ENCODE measurements around the gene MT1B.

MT1B gene

DNA sequence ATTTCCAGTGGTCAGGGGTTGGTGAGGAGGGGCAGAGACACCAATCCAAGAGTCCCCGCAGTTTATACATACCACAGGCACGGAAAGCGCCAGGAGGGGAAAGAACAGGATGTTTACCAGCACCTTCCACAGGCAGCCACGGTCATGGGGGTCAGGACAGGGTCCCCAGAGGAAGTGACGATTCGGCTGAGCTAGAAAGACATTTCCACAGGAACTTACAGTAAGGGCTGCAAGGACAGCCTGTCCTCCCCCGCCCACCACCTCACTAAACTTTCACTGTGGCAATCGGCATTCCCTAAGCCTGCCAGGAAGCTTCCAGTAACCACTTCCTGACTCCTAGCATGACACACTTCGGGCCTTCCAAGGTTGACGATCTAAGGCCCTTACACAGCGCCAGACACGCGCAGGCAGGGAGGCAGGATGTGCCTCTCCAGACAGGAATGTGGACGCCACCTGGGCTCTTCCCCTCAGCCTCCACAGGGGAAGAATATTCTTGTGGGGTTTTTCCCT lies 44.5 kb upstream of the MT1B start:
- H3K9me2 ChIP-seq (replicated peaks; ENCODE audit: control insufficient read depth, low read length) = no peaks in the 10 kb centered on the region
- H3K27me3 ChIP-seq (ENCODE audit: control insufficient read depth, low read length) = peaks cover 16% of the 10 kb centered on the region
- no peaks in the 10 kb centered on the region for H3K36me3 ChIP-seq (ENCODE audit: control insufficient read depth, low read length)
- no peak overlapping the region for H3K4me3 ChIP-seq (ENCODE audit: low read length)
- no peaks in the 10 kb centered on the region for H3F3A ChIP-seq (ENCODE audit: control insufficient read depth, insufficient read depth)
- H4K20me1 ChIP-seq (ENCODE audit: control insufficient read depth, insufficient read depth, low read depth, low read length) = no peaks in the 10 kb centered on the region
- H3K4me2 ChIP-seq (ENCODE audit: low read length) = no peak overlapping the region
- H3K4me1 ChIP-seq (ENCODE audit: control insufficient read depth, low read length) = peaks cover 27% of the 10 kb centered on the region
- H3K27ac ChIP-seq (ENCODE audit: low read depth, low read length) = no peak overlapping the region
- no peaks in the 10 kb centered on the region for H3K79me2 ChIP-seq (ENCODE audit: control insufficient read depth, low read length)
- TF ChIP-seq EZH2phosphoT487 (IDR thresholded peaks at IDR 0.05; ENCODE audit: borderline replicate concordance, low read length) = no peak
- TF ChIP-seq, protein P1, sequence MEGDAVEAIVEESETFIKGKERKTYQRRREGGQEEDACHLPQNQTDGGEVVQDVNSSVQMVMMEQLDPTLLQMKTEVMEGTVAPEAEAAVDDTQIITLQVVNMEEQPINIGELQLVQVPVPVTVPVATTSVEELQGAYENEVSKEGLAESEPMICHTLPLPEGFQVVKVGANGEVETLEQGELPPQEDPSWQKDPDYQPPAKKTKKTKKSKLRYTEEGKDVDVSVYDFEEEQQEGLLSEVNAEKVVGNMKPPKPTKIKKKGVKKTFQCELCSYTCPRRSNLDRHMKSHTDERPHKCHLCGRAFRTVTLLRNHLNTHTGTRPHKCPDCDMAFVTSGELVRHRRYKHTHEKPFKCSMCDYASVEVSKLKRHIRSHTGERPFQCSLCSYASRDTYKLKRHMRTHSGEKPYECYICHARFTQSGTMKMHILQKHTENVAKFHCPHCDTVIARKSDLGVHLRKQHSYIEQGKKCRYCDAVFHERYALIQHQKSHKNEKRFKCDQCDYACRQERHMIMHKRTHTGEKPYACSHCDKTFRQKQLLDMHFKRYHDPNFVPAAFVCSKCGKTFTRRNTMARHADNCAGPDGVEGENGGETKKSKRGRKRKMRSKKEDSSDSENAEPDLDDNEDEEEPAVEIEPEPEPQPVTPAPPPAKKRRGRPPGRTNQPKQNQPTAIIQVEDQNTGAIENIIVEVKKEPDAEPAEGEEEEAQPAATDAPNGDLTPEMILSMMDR (IDR thresholded peaks at IDR 0.05; ENCODE audit: low read depth, low read length, poor library complexity, severe bottlenecking) = no peak
- H3K9me3 ChIP-seq (ENCODE audit: control insufficient read depth, insufficient read depth, low read length) = no peaks in the 10 kb centered on the region

DNA sequence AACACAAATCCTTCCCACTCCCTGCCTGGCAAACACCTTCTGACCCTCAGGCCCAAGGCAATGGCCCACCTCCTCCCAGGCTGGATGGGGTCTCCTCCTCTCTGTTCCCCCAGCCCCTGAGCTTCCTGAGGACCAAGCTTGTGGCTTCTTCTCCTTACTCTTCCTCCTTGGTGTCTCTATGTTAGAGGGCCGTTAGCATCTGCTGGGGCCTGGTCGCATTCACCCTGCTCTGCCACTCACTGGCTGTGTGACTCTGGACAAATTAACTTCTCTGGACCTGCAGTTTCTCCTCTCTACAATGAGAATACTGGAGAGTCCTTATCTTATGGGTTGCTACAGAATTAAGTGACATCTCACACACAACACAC lies 44.0 kb upstream of the MT1B start:
- Histone ChIP-seq H3K4me2 (ENCODE audit: low read length) (peak overlapping the region; percentile 83), H4K20me1 (ENCODE audit: control insufficient read depth, insufficient read depth, low read depth, low read length) (no peaks in the 10 kb centered on the region), H3K27ac (ENCODE audit: low read depth, low read length) (no peak overlapping the region), H3K9me3 (ENCODE audit: control insufficient read depth, insufficient read depth, low read length) (no peaks in the 10 kb centered on the region), H3K9me2 (replicated peaks; ENCODE audit: control insufficient read depth, low read length) (no peaks in the 10 kb centered on the region), H3K4me3 (ENCODE audit: low read length) (no peak overlapping the region), H3K79me2 (ENCODE audit: control insufficient read depth, low read length) (no peaks in the 10 kb centered on the region), H3K36me3 (ENCODE audit: control insufficient read depth, low read length) (no peaks in the 10 kb centered on the region), H3K27me3 (ENCODE audit: control insufficient read depth, low read length) (peaks cover 16% of the 10 kb centered on the region), H3K4me1 (ENCODE audit: control insufficient read depth, low read length) (peaks cover 27% of the 10 kb centered on the region), H3F3A (ENCODE audit: control insufficient read depth, insufficient read depth) (no peaks in the 10 kb centered on the region)
- no peak for TF ChIP-seq EZH2phosphoT487 (IDR thresholded peaks at IDR 0.05; ENCODE audit: borderline replicate concordance, low read length)
- TF ChIP-seq, protein P1 (IDR thresholded peaks at IDR 0.05; ENCODE audit: low read depth, low read length, poor library complexity, severe bottlenecking) = no peak

DNA sequence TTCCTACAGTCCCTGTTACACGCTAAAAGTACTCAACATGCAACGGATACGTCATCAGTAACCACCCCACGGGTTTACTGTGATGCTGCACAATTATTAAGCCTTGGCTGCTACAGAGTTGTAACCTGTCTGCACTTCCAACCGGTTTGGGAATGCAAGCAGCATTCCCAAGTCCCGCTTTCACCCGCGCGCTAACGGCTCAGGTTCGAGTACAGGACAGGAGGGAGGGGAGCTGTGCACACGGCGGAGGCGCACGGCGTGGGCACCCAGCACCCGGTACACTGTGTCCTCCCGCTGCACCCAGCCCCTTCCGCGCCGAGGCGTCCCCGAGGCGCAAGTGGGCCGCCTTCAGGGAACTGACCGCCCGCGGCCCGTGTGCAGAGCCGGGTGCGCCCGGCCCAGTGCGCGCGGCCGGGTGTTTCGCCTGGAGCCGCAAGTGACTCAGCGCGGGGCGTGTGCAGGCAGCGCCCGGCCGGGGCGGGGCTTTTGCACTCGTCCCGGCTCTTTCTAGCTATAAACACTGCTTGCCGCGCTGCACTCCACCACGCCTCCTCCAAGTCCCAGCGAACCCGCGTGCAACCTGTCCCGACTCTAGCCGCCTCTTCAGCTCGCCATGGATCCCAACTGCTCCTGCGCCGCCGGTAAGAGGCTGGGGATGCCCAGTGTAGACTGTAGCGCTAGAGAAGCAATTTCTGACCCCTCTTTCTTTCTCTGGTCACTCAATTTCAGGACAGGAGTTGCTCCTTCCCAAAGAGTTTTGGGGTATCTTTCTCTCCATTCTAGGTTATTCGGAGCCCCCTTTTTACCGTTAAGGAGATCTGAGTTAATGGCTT lies 43.4 kb upstream of the MT1B start, which contains the start of gene MT2A:
Gene MT2A (plus strand): TSS at position 542 of the 833 bp plus-strand sequence. CDS start 72 bp downstream, at position 614.
- no peaks in the 10 kb centered on the region for H4K20me1 ChIP-seq (ENCODE audit: control insufficient read depth, insufficient read depth, low read depth, low read length)
- H3K4me1 ChIP-seq (ENCODE audit: control insufficient read depth, low read length) = peaks cover 27% of the 10 kb centered on the region
- H3K79me2 ChIP-seq (ENCODE audit: control insufficient read depth, low read length) = no peaks in the 10 kb centered on the region
- TF ChIP-seq EZH2phosphoT487 (IDR thresholded peaks at IDR 0.05; ENCODE audit: borderline replicate concordance, low read length) = no peak
- TF ChIP-seq, protein P1 (IDR thresholded peaks at IDR 0.05; ENCODE audit: low read depth, low read length, poor library complexity, severe bottlenecking) = no peak
- peaks cover 16% of the 10 kb centered on the region for H3K27me3 ChIP-seq (ENCODE audit: control insufficient read depth, low read length)
- H3K4me3 ChIP-seq (ENCODE audit: low read length) = peak within 1 kb of the TSS; percentile 68
- H3K4me2 ChIP-seq (ENCODE audit: low read length) = peak within 1 kb of the TSS; percentile 83
- no peaks in the 10 kb centered on the region for H3K9me3 ChIP-seq (ENCODE audit: control insufficient read depth, insufficient read depth, low read length)
- no peak within 1 kb of the TSS for H3K27ac ChIP-seq (ENCODE audit: low read depth, low read length)
- H3F3A ChIP-seq (ENCODE audit: control insufficient read depth, insufficient read depth) = no peaks in the 10 kb centered on the region
- H3K9me2 ChIP-seq (replicated peaks; ENCODE audit: control insufficient read depth, low read length) = no peaks in the 10 kb centered on the region
- H3K36me3 ChIP-seq (ENCODE audit: control insufficient read depth, low read length) = no peaks in the 10 kb centered on the region
